ENCODE measurements around the gene CLBA1. TPM values are rescaled to one million over a fixed set of nuclear protein-coding genes. Genes with fewer than 3 reads are reported as not detected.

Gene CLBA1
- total and polyA plus RNA-seq, 9 of the 15 experiments (the other 6 are each of a cell fraction or from before 2014, with no cell fraction given): 0.04 to 3.9 (median 2.6) TPM

DNA sequence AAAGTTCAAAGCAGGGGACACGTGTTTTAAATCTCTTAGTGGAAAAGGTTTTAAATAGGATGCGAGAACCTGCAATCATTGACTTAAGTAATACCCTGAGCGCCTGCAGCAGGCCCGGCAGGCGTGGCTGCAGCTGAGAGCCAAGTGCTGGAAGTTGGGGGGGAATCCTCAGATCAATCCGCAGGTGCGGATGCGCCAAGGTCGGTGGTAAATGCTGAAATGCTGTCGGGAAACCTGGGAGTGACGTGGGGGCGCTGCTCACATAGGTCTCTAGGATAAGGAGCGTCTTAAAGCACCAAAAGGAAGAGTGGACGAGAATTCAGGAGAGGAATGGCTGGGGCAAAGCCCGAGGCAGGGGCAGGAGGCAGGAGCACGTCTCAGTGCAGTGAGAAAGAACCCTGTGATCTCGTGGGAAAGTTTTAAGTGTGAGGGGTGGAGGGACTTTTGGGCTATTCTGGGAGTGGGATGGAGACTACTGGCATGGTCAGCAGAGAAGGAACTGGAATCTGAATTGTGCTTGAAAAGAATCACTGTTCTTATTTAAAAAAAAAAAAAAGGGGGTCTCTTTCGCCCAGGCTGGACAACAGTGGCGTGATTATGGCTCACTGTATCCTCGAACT lies 36.2 kb downstream of the CLBA1 start (continued):
- TF ChIP-seq, protein P1, sequence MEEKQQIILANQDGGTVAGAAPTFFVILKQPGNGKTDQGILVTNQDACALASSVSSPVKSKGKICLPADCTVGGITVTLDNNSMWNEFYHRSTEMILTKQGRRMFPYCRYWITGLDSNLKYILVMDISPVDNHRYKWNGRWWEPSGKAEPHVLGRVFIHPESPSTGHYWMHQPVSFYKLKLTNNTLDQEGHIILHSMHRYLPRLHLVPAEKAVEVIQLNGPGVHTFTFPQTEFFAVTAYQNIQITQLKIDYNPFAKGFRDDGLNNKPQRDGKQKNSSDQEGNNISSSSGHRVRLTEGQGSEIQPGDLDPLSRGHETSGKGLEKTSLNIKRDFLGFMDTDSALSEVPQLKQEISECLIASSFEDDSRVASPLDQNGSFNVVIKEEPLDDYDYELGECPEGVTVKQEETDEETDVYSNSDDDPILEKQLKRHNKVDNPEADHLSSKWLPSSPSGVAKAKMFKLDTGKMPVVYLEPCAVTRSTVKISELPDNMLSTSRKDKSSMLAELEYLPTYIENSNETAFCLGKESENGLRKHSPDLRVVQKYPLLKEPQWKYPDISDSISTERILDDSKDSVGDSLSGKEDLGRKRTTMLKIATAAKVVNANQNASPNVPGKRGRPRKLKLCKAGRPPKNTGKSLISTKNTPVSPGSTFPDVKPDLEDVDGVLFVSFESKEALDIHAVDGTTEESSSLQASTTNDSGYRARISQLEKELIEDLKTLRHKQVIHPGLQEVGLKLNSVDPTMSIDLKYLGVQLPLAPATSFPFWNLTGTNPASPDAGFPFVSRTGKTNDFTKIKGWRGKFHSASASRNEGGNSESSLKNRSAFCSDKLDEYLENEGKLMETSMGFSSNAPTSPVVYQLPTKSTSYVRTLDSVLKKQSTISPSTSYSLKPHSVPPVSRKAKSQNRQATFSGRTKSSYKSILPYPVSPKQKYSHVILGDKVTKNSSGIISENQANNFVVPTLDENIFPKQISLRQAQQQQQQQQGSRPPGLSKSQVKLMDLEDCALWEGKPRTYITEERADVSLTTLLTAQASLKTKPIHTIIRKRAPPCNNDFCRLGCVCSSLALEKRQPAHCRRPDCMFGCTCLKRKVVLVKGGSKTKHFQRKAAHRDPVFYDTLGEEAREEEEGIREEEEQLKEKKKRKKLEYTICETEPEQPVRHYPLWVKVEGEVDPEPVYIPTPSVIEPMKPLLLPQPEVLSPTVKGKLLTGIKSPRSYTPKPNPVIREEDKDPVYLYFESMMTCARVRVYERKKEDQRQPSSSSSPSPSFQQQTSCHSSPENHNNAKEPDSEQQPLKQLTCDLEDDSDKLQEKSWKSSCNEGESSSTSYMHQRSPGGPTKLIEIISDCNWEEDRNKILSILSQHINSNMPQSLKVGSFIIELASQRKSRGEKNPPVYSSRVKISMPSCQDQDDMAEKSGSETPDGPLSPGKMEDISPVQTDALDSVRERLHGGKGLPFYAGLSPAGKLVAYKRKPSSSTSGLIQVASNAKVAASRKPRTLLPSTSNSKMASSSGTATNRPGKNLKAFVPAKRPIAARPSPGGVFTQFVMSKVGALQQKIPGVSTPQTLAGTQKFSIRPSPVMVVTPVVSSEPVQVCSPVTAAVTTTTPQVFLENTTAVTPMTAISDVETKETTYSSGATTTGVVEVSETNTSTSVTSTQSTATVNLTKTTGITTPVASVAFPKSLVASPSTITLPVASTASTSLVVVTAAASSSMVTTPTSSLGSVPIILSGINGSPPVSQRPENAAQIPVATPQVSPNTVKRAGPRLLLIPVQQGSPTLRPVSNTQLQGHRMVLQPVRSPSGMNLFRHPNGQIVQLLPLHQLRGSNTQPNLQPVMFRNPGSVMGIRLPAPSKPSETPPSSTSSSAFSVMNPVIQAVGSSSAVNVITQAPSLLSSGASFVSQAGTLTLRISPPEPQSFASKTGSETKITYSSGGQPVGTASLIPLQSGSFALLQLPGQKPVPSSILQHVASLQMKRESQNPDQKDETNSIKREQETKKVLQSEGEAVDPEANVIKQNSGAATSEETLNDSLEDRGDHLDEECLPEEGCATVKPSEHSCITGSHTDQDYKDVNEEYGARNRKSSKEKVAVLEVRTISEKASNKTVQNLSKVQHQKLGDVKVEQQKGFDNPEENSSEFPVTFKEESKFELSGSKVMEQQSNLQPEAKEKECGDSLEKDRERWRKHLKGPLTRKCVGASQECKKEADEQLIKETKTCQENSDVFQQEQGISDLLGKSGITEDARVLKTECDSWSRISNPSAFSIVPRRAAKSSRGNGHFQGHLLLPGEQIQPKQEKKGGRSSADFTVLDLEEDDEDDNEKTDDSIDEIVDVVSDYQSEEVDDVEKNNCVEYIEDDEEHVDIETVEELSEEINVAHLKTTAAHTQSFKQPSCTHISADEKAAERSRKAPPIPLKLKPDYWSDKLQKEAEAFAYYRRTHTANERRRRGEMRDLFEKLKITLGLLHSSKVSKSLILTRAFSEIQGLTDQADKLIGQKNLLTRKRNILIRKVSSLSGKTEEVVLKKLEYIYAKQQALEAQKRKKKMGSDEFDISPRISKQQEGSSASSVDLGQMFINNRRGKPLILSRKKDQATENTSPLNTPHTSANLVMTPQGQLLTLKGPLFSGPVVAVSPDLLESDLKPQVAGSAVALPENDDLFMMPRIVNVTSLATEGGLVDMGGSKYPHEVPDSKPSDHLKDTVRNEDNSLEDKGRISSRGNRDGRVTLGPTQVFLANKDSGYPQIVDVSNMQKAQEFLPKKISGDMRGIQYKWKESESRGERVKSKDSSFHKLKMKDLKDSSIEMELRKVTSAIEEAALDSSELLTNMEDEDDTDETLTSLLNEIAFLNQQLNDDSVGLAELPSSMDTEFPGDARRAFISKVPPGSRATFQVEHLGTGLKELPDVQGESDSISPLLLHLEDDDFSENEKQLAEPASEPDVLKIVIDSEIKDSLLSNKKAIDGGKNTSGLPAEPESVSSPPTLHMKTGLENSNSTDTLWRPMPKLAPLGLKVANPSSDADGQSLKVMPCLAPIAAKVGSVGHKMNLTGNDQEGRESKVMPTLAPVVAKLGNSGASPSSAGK (IDR thresholded peaks at IDR 0.05): peak; percentile 55
- TF ChIP-seq SP1 (CRISPR knock-in tag; IDR thresholded peaks at IDR 0.05) (peak; percentile 6; the same call in 1 of the 2 replicates), RAD51 (IDR thresholded peaks at IDR 0.05; ENCODE audit: borderline replicate concordance, low read depth) (0 out of 2 replicates have a peak, but pooled peaks have one; percentile 28)
- TF ChIP-seq, protein P2, sequence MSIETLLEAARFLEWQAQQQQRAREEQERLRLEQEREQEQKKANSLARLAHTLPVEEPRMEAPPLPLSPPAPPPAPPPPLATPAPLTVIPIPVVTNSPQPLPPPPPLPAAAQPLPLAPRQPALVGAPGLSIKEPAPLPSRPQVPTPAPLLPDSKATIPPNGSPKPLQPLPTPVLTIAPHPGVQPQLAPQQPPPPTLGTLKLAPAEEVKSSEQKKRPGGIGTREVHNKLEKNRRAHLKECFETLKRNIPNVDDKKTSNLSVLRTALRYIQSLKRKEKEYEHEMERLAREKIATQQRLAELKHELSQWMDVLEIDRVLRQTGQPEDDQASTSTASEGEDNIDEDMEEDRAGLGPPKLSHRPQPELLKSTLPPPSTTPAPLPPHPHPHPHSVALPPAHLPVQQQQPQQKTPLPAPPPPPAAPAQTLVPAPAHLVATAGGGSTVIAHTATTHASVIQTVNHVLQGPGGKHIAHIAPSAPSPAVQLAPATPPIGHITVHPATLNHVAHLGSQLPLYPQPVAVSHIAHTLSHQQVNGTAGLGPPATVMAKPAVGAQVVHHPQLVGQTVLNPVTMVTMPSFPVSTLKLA (conservative IDR thresholded peaks at IDR 0.05): peak; percentile 71 to 90

Data from K562 (cell line).